Esophagus (tissue), 2 donors: Measurements from ENCODE around the gene KLHL25. TPM values are rescaled to one million over a fixed set of nuclear protein-coding genes. Genes with fewer than 3 reads are reported as not detected.

ENCODE experiments used
- H3K27ac ChIP-seq, 2 donors: one replicate each; pipeline ENCODE4 v1.5.1; 2013; ENCODE audit warnings: low read depth in 2 of 2, mild to moderate bottlenecking in 2 of 2, inconsistent platforms in 1 of 2, low read length in 1 of 2, moderate library complexity in 1 of 2
- H3K27me3 ChIP-seq, 2 donors: one replicate each; pipeline ENCODE4 v1.6.1; 2013; ENCODE audit warnings: low read length in 2 of 2, control low read depth in 1 of 2, mild to moderate bottlenecking in 1 of 2; ENCODE audit not compliant: insufficient read depth in 2 of 2, control insufficient read depth in 1 of 2
- H3K36me3 ChIP-seq, 2 donors: one replicate each; pipeline ENCODE4 v1.6.1; 2013; ENCODE audit warnings: low read length in 1 of 2; ENCODE audit not compliant: control insufficient read depth in 2 of 2, insufficient read depth in 2 of 2
- H3K4me1 ChIP-seq, 2 donors: one replicate each; pipeline ENCODE4 v1.6.1; 2013; ENCODE audit warnings: low read length in 1 of 2; ENCODE audit not compliant: control insufficient read depth in 2 of 2, insufficient read depth in 2 of 2
- H3K4me3 ChIP-seq, 2 donors: one replicate each; pipeline ENCODE4 v1.5.1; 2013; ENCODE audit warnings: low read length in 2 of 2, mild to moderate bottlenecking in 2 of 2, low read depth in 1 of 2, moderate library complexity in 1 of 2
- H3K9me3 ChIP-seq, 2 donors: one replicate each; pipeline ENCODE4 v1.6.1; 2013; ENCODE audit warnings: mild to moderate bottlenecking in 2 of 2, low read depth in 1 of 2, low read length in 1 of 2, moderate library complexity in 1 of 2; ENCODE audit not compliant: control insufficient read depth in 2 of 2, insufficient read depth in 1 of 2
- WGBS, 2 donors: extraction: QIAGEN DNeasy Blood & Tissue Kit; methylation state at CpG; one replicate each; pipeline ENCODE4 v1.1.7; 2013; 5-methylcytosine and 5-hydroxymethylcytosine counted together
- polyA plus RNA-seq, 2 donors: library from polyadenylated mRNA; stranded (reverse); fragments of 200-250 nt; gene quantifications; one replicate each; pipeline ENCODE4 v1.2.3, GENCODE V29; 2013
- donor health status: healthy with polysubstance abuse.
- donor health status: Bipolar disorder and iron deficiency.

The KLHL25 gene
- polyA plus RNA-seq, 2 donors = 4.2 to 4.5 TPM

- WGBS, 2 donors = 77 to 88% methylated on average over 15 to 16 of the region's 16 CpGs
- Histone ChIP-seq H3K4me1 (peaks cover 2 to 12% of the 10 kb centered on the region in 2 donors), H3K27me3 (no peaks in the 10 kb centered on the region), H3K36me3 (peaks cover 0 to 24% of the 10 kb centered on the region in 2 donors), H3K4me3 (no peak overlapping the region), H3K9me3 (no peaks in the 10 kb centered on the region), H3K27ac (no peak overlapping the region)
Observed at GRCh38 chr15:85763157-85763556, 31.6 kb downstream of the KLHL25 start.

GRCh38 chr15:85762756-85763127 is 32.0 kb downstream of the KLHL25 start:
- peak overlapping the region in 1 of 2 donors; percentile 34 for H3K27ac ChIP-seq

DNA sequence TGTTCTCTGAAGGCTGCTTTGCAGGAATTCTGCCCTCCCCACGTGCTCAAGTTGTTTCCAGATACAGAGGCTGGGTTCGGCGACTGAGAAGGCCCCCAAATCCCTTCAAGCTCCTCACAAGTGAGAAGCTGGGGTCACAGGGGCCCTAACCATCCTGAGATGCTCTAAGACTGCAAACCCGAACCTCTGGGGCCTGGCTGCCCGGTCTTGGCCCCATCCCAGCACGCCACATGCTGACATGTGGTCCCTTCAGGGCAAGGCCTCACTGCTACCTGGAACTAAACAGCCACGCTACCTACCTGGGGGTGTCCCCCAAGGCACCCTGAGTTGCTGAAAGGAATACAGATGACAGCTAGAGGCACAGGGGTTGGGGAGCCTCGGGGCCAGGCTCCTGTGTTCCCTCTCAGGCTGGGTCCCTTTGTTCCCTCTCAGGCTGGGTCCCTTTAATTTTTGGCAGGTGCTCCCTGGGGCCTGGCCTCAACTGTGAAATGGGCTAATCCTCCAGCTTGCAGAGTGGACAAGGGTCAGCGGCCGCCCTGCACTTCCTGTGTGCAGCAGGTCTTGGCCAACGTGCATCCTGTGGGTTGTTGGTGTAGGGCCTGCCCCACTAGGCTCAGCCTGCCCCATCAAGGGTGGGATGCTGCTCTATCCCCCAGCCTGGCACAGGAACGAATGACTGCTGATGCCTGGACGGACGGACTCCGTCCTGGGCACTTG is 32.5 kb downstream of the KLHL25 start:
- peaks cover 0 to 22% of the 10 kb centered on the region in 2 donors for H3K36me3 ChIP-seq
- no peaks in the 10 kb centered on the region for H3K27me3 ChIP-seq
- peak overlapping the region in 1 of 2 donors; percentile 34 for H3K27ac ChIP-seq
- H3K4me1 ChIP-seq = peaks cover 2 to 11% of the 10 kb centered on the region in 2 donors
- WGBS, 2 donors = 73 to 82% methylated on average over 15 of the region's 15 CpGs
- no peak overlapping the region for H3K4me3 ChIP-seq
- no peaks in the 10 kb centered on the region for H3K9me3 ChIP-seq

More at GRCh38 chr15:85762756-85763127, 32.0 kb downstream of the KLHL25 start:
- no peaks in the 10 kb centered on the region for H3K27me3 ChIP-seq
- 79 to 85% methylated on average over 8 of the region's 8 CpGs for WGBS, 2 donors
- no peak overlapping the region for H3K4me3 ChIP-seq
- peaks cover 0 to 22% of the 10 kb centered on the region in 2 donors for H3K36me3 ChIP-seq
- H3K9me3 ChIP-seq = no peaks in the 10 kb centered on the region
- H3K4me1 ChIP-seq = peaks cover 2 to 12% of the 10 kb centered on the region in 2 donors

DNA sequence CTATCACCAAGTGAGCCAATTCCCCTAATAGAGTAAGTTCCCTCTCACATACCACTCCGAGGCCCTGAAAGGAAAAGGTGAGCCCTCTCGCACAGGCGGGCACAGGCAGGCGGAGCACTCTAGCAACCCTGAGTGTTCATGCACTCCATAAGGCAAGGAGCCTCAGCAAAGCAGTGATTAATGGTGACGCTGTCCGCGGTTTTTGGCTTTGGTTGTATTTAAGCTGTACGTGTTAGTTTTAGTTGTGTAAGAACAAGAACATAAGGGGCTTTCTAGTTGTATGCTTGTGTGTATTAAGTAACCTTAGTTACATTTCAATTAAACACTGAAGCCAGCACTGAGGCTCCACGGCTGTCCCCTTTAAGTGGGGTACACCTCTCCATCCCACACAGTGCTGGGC is 33.1 kb downstream of the KLHL25 start:
- H3K27ac ChIP-seq = peak overlapping the region in 1 of 2 donors; percentile 29
- peaks cover 0 to 22% of the 10 kb centered on the region in 2 donors for H3K36me3 ChIP-seq
- H3K27me3 ChIP-seq = no peaks in the 10 kb centered on the region
- H3K4me3 ChIP-seq = no peak overlapping the region
- no peaks in the 10 kb centered on the region for H3K9me3 ChIP-seq
- peaks cover 6 to 10% of the 10 kb centered on the region in 2 donors for H3K4me1 ChIP-seq
- 59 to 72% methylated on average over 9 of the region's 9 CpGs for WGBS, 2 donors

GRCh38 chr15:85760531-85761371 is 34.0 kb downstream of the KLHL25 start:
- peaks cover 6 to 10% of the 10 kb centered on the region in 2 donors for H3K4me1 ChIP-seq
- no peaks in the 10 kb centered on the region for H3K9me3 ChIP-seq
- H3K27me3 ChIP-seq = no peaks in the 10 kb centered on the region
- whole genome bisulfite sequencing, 2 donors = 88 to 93% methylated on average over 28 of the region's 28 CpGs
- H3K4me3 ChIP-seq = no peak overlapping the region
- H3K27ac ChIP-seq = no peak overlapping the region
- peaks cover 0 to 22% of the 10 kb centered on the region in 2 donors for H3K36me3 ChIP-seq

DNA sequence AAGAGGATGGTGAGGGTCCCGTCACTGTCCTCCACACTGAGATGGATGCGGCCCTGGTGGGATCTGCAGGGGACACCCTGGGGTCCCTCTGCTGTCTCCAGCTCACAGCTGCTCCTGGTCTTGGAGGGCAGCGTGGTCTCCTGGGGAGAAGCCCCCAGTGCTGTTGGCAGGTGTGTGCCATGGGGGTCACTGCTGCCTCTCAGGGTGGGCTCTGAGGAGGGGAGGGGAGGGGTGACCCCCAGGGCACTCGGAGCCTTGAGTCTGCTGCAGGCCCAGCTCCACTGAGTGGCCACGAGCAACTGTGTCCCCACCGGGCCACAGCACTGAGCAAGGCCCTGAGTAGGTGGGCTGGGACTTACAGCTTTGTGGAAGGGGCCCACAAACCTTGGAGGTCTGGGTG is 34.7 kb downstream of the KLHL25 start:
- no peaks in the 10 kb centered on the region for H3K9me3 ChIP-seq
- no peak overlapping the region for H3K27ac ChIP-seq
- peaks cover 6 to 10% of the 10 kb centered on the region in 2 donors for H3K4me1 ChIP-seq
- 91 to 93% methylated on average over 6 of the region's 6 CpGs for WGBS, 2 donors
- peaks cover 0 to 22% of the 10 kb centered on the region in 2 donors for H3K36me3 ChIP-seq
- H3K27me3 ChIP-seq = no peaks in the 10 kb centered on the region
- H3K4me3 ChIP-seq = no peak overlapping the region

DNA sequence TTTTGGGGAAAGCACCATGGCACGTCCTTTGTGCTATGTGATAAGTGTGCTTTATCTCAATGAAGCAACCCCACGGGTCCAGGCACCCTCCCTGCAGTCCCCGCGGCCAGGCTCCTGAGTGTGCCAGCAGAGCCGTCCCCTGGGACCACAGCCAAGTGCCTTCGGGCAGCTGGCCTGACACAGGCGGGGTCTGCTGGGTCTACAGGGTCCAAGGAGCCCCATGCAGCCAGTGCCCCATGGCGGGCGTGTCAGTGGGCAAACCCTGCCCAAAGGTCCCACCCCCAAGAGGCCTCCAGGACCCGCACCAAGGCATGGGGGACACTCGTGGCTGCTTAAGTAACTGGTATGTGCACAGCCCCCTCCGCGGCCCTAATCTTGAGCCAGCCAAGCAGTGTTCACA is 35.3 kb downstream of the KLHL25 start:
- H3K27me3 ChIP-seq = no peaks in the 10 kb centered on the region

DNA sequence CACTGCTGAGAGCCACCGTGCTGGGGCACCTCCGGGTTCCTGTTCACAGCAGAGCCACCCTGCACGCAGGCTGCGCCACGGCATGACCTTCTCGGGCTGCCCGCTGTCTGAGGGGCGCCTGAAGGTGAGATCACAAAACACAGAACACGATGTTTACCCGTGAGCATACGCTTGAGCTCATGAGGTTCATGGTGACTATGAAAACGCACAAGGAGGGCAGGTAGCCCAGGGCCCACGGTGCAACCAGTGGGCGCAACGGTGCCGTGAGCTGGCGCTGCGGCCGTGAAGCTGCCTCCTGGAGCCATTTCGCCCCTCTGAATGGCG is 36.1 kb downstream of the KLHL25 start:
- H3K4me1 ChIP-seq = peaks cover 4 to 7% of the 10 kb centered on the region in 2 donors

More for the DNA sequence above, 35.3 kb downstream of the KLHL25 start:
- H3K4me1 ChIP-seq = peaks cover 6 to 10% of the 10 kb centered on the region in 2 donors
- H3K4me3 ChIP-seq = no peak overlapping the region
- H3K36me3 ChIP-seq = peaks cover 0 to 22% of the 10 kb centered on the region in 2 donors
- no peak overlapping the region for H3K27ac ChIP-seq
- no peaks in the 10 kb centered on the region for H3K9me3 ChIP-seq
- WGBS, 2 donors = 76 to 81% methylated on average over 13 of the region's 13 CpGs

DNA sequence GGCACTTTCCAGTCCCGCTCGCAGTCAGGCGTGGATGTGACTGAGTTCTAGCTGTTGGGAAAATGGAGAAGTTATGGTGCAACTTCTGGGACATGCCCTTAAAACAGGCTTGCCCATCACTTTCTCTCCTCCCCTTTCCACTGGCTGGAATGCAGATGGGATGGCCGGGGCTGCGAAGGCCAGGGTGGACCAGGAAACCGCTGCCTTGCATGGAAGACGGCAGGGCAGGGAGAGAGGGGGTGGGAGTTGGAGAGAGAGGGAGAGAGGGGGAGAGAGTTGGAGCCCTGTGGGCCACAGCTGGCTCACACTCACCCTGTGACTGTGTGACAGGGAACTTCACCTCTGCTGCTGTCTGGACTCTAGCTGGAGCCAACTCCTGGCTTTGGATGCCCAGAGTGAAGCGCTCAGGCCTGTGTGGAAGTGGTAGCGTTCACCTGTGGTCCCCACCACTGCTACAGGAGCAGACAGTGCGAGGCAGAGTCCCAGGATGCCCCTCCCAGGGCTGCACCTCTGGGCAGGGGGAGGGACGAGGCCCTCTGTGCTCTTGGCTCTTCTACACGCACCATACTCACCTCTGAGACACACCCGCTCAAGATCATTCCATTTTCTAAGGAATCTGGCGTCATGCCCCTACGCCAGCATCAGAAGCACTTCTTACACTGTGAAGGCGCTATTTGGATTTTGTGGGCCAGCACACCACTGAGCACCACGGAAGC is 36.6 kb downstream of the KLHL25 start:
- peak overlapping the region in 1 of 2 donors; percentile 1 for H3K27ac ChIP-seq
- peaks cover 4 to 6% of the 10 kb centered on the region in 2 donors for H3K4me1 ChIP-seq
- 75 to 80% methylated on average over 17 of the region's 17 CpGs for WGBS, 2 donors
- no peaks in the 10 kb centered on the region for H3K27me3 ChIP-seq
- no peaks in the 10 kb centered on the region for H3K9me3 ChIP-seq
- H3K4me3 ChIP-seq = no peak overlapping the region
- peaks cover 0 to 15% of the 10 kb centered on the region in 2 donors for H3K36me3 ChIP-seq

More for the DNA sequence above, 36.1 kb downstream of the KLHL25 start:
- Histone ChIP-seq H3K4me3 (no peak overlapping the region), H3K27ac (no peak overlapping the region), H3K36me3 (peaks cover 0 to 17% of the 10 kb centered on the region in 2 donors), H3K27me3 (no peaks in the 10 kb centered on the region), H3K9me3 (no peaks in the 10 kb centered on the region)
- WGBS, 2 donors = 96 to 98% methylated on average over 21 of the region's 21 CpGs
